PC-9 (cell line): ENCODE data around the gene PVALB.

ENCODE experiments used
- CTCF ChIP-seq: fragments of 200-600 bp; sonication (generic); conservative IDR thresholded peaks from 2 replicates; pipeline ENCODE4 v1.6.1; 2017; ENCODE audit warnings: mixed run types, antibody characterized with exemption, mild to moderate bottlenecking, moderate library complexity
- EZH2 ChIP-seq: fragments of 200-600 bp; sonication (generic); IDR thresholded peaks from 2 replicates; pipeline ENCODE4 v1.8.0; 2017; ENCODE audit warnings: antibody characterized with exemption, low read depth

- TF ChIP-seq CTCF (no peak), EZH2 (no peak)
Observed at GRCh38 chr22:36768616-36769015, 48.2 kb downstream of the PVALB start.
